HG03460 (cell line): ENCODE measurements around the gene CUBN.

Experiments used
- ATAC-seq: cut with Tn5 transposase; IDR thresholded peaks from one replicate; pipeline ENCODE4 v1.9.1; 2021; ENCODE audit not compliant: unreplicated experiment

Gene CUBN

GRCh38 chr10:17043586-17043985 lies 86.0 kb downstream of the CUBN start:
- no peak for ATAC-seq

GRCh38 chr10:17041626-17042520 lies 87.7 kb downstream of the CUBN start:
- ATAC-seq = no peak

DNA sequence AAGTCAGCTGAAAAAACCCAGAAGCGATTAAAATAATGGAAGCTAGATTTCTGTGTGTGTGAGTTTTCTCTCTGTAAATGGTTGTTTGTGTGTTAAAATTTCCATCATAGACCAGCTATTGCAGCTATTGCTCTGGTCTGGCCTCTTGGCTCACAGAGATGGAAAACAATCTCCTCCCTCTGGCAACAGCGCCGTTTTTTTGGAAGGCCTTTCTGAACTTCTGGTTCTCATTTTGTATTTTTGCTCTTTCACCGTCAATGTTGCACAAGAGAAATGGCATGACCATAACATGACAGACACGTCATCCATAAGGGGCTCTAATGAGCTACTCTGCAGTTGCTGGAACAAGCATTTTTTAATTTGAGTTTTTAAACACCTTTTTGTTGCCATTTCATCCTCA lies 91.0 kb downstream of the CUBN start:
- no peak for ATAC-seq

DNA sequence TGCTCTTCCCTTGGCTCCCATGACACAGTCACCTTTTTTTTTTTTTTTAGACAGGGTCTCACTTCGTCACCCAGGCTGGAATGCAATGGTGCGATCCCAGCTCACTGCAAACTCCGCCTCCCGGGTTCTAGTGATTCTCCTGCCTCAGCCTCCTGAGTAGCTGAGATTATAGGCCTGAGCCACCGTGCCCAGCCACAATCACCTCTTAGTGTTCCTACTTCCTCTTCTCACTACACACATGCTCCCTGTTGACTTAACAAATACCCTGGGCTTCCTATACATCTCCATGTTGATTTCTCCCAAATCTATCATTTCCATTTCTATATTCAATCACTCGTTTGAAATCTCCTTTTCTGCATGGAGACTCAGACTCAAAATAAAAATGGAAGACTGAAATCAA lies 91.7 kb downstream of the CUBN start:
- no peak for ATAC-seq

- no peak for ATAC-seq
Measured at GRCh38 chr10:17035446-17035845, 94.2 kb downstream of the CUBN start.

- ATAC-seq = no peak
Measured at GRCh38 chr10:17033529-17034260, 95.9 kb downstream of the CUBN start.

DNA sequence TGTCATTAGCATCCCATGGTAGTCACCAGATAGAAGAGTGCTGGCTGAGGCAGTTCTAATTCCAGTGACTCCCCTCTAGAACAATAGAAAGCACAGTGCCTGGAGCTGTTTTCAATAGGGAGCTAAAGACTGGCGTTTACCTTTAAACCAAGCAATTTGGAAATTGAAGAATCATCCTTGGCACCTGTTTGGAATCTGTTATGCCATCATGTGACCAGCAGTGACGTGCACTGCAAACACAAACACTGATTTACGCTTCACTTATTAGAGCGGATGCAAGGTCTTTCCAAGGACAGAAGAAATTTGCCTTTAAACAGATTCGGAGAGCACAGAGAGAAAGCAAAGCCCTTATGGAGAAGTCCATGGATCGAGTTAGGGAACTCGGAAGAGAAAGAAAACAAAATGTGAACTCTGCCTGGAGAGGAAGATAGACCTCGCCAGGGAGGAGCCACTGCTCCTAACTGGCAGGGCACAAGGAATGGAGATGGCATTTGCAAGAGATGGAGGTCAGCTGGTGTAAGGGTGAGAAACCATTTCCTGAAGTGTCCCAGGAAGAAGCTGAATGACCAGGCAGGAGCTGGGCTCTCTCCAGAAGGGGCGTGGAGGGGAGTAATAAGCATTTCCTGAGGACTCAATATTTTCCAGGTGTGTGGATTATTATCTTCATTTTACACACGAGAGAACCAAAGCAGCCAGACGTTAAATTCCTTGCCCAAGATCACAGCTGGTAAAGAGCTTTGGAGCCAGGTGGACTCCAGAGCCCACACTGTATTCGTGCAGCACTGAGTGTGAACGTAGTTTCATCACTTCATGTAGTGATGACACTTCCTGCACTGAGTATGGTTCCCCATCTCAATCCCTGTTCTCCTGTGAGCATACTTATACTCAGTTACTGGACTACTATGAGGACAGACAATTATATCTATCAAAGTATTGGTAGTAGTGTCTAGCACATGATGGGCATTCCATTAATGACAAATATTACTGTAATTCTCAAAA lies 97.7 kb downstream of the CUBN start:
- ATAC-seq = no peak

- ATAC-seq = no peak
Measured at GRCh38 chr10:17029581-17030271, 99.9 kb downstream of the CUBN start.

GRCh38 chr10:17029239-17029580 lies 100.4 kb downstream of the CUBN start:
- no peak for ATAC-seq

- ATAC-seq = no peak
Measured at GRCh38 chr10:17028798-17029197, 100.8 kb downstream of the CUBN start.

- peak; percentile 57 for ATAC-seq
Measured at GRCh38 chr10:17026686-17027485, 102.7 kb downstream of the CUBN start.

GRCh38 chr10:17025444-17026295 lies 103.9 kb downstream of the CUBN start:
- no peak for ATAC-seq

GRCh38 chr10:17024461-17024860 lies 105.2 kb downstream of the CUBN start:
- no peak for ATAC-seq

DNA sequence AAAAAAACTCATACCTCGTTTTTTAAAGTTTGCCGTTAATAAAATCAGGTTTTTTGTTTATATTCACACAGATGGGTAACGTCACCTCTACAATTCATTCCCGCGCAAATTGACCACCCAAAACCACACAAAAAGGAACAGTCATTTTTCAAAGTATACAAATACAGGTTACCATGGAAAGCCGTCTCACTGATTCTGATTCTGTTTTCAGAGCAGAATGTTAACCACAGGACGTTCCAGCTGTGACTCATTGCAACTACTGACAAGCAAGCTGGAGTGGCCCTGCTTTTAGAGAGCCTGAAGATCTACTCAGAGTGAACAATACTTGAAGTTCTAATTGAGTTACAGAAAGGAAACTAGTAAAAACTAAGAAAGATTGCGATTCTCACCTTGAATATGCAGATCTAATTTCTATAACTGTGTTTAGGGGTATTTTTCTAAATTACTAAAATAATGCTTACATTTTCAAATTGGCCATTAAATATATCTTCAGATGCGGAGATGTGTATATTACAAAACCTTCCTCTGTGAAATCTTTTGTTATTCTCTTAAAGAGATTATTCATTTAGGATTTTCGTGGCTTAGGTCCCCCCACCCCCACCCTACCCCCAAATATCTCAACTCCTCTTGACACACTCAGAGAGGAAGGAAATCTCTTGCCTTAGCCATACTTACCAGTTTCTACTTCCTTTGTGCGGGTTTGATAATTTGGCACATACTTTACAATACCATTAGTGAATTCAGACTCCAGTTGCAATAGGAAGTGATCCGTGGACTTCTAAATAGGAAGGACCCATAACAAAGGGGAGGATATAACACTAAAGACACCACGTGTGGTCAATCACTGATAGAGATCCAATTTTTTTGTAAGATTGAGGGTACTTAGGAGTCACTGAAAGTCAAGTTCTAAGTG lies 106.0 kb downstream of the CUBN start:
- peak; percentile 86 for ATAC-seq

GRCh38 chr10:17022896-17023295 lies 106.7 kb downstream of the CUBN start:
- no peak for ATAC-seq

DNA sequence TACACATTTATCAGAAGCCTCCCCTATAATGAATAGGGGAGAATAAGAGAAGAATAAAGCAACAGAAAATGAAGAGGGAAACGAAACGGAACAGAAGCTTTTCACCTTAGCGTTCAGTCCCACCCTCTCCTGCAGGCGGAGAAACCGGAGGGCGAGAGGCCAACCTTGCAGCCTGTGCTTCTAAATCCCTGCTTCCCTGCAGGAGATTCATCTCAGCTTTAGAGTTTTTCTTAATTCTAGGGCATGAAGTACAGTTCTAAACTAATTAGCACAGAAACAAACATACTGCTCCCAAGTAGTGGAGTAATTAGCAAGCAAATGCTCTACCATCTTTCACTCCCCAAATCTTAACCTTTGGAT lies 107.2 kb downstream of the CUBN start:
- ATAC-seq = no peak

DNA sequence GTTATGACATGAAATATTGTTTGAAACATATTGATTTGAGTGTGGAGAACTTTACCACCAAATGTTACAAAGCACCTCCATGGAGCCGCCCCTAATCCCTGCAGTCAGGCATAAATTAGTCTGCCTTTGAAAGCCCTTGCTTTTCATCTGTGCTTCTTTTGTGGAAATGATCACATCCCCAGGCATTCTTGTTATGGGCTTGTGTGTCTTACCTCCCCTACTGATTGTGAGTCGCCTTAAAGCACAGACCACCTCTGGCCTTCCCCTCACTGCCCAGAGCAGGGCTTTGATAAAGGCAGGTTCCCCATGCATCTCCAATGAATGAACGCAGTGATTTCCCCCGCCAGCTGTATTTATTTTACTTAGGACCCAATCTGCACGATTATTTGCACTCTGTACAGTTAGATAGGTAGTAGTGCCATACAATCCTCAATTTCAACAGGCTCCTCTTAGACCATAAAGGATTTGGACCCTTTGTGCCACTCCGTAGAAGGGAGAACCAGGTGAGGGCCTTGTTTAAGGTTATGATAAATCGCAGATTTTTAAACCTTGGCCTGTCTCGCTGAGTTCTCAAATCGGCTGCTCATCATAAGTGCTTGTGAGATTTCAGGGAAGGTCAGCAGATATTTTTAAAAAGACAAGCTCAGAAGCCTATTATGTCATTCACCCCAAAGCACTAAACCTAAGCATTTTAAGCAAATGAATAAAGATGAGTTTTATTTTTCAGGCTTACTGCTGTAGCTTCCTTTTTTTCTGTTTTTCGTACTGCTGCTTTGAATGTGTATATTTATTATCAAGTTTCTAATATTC lies 107.8 kb downstream of the CUBN start:
- no peak for ATAC-seq
